NCI-H2029 (cell line): ENCODE measurements around the gene POLD4.

Experiments
- DNase-seq: peaks from one replicate; lab custom pipeline; 2025; lab: John Stamatoyannopoulos, UW

Gene POLD4

GRCh38 chr11:67301313-67301921, 51.9 kb downstream of the POLD4 start:
- no peak for DNase-seq
